Gastrocnemius medialis (tissue), 4 donors: Measurements from ENCODE around the gene MAP1LC3B. TPM values are rescaled to one million over a fixed set of nuclear protein-coding genes. Genes with fewer than 3 reads are reported as not detected.

ENCODE experiments used
- ATAC-seq, 2 donors: fragments of 150-250 bp; one replicate each; pipeline ENCODE4 v1.9.1; 2016
- DNase-seq, 2 donors: peaks; one replicate each; pipeline ENCODE4 v3.0.0-alpha.2; 2019
- H3K27ac ChIP-seq, 4 donors: fragments of 200-600 bp; sonication (generic); 1 replicate in 1 of 4; 2 replicates in 3 of 4; pipeline ENCODE4 v1.5.1; 2016 to 2018; ENCODE audit warnings: mild to moderate bottlenecking in 2 of 4, moderate library complexity in 1 of 4
- H3K27me3 ChIP-seq, 3 donors: fragments of 200-600 bp; sonication (generic) in 2 of 3; 1 replicate in 1 of 3; 2 replicates in 2 of 3; pipeline versions ENCODE4 v1.5.1 to v1.6.0; 2016 to 2019; ENCODE audit warnings: mild to moderate bottlenecking in 1 of 3, moderate library complexity in 1 of 3
- H3K36me3 ChIP-seq, 2 donors: fragments of 200-600 bp; sonication (generic) in 1 of 2; one replicate each; pipeline ENCODE4 v1.5.1; 2017 to 2018
- H3K4me1 ChIP-seq, 2 donors: fragments of 200-600 bp; sonication (generic) in 1 of 2; one replicate each; pipeline ENCODE4 v1.5.1; 2016 to 2017; ENCODE audit warnings: mild to moderate bottlenecking in 2 of 2
- H3K4me3 ChIP-seq, 4 donors: fragments of 200-600 bp; sonication (generic) in 3 of 4; 1 replicate in 1 of 4; 2 replicates in 3 of 4; pipeline ENCODE4 v1.5.1; 2016 to 2019; ENCODE audit warnings: mild to moderate bottlenecking in 2 of 4
- H3K9me3 ChIP-seq, 3 donors: fragments of 200-600 bp; sonication (generic) in 2 of 3; 1 replicate in 1 of 3; 2 replicates in 2 of 3; pipeline ENCODE4 v1.5.1; 2016 to 2019
- CTCF ChIP-seq, 5 experiments: fragments of 450-650 bp in 3 of 5; fragments of 200-600 bp in 2 of 5; sonication (generic) in 2 of 5; IDR thresholded peaks in 4 of 5; conservative IDR thresholded peaks in 1 of 5; 1 replicate in 4 of 5; 2 replicates in 1 of 5; pipeline ENCODE4 v1.5.1; 2016 to 2019; ENCODE audit warnings: antibody characterized with exemption in 5 of 5, mild to moderate bottlenecking in 3 of 5, moderate library complexity in 3 of 5
- POLR2A ChIP-seq, 2 donors: fragments of 450-650 bp; IDR thresholded peaks; one replicate each; pipeline ENCODE4 v1.6.1; 2017; ENCODE audit warnings: antibody characterized with exemption in 2 of 2, mild to moderate bottlenecking in 2 of 2, moderate library complexity in 2 of 2
- in situ Hi-C, 4 donors: fragments of 200-750 bp; cut with MboI; loops; one replicate each; pipeline versions ENCODE4 v1.15.0 to v1.8.0; 2017; ENCODE audit warnings: low sequenced_read_pairs in 4 of 4
- intact Hi-C: fragments of 100-400 bp; cut with DNase I; formaldehyde crosslinking; loops from one replicate; pipeline ENCODE4 v1.15.1; 2023; ENCODE audit warnings: low total_unique reads
- total RNA-seq, 4 donors: library from RNA; depleted of rRNA; stranded (reverse); fragments of >200 nt; gene quantifications; one replicate each; pipeline versions ENCODE4 v1.1.0 to v1.2.3, GENCODE V29; 2016

MAP1LC3B gene
- total RNA-seq, 4 donors from 2014 or later, result 76.3 to 165 (median 122) TPM

- TF ChIP-seq POLR2A (IDR thresholded peaks at IDR 0.05), result no peak
- TF ChIP-seq CTCF (IDR thresholded peaks at IDR 0.05 in 4 of 5, conservative IDR thresholded peaks at IDR 0.05 in 1 of 5), result no peak
- DNase-seq (no peak), ATAC-seq (no peak)
- Histone ChIP-seq H3K27ac (peak overlapping the region in 3 of 4 donors; percentile 93 to 97 (median 93)), H3K9me3 (no peaks in the 10 kb centered on the region), H3K36me3 (no peaks in the 10 kb centered on the region), H3K27me3 (no peaks in the 10 kb centered on the region), H3K4me3 (no peak overlapping the region), H3K4me1 (peaks cover 75 to 94% of the 10 kb centered on the region in 2 donors)
- intact Hi-C loops (no loop called here), in situ Hi-C loops (no loop called here)
These were observed 24.6 kb upstream of the MAP1LC3B start for GRCh38 chr16:87367529-87367928.

GRCh38 chr16:87368029-87368770 lies 23.9 kb upstream of the MAP1LC3B start:
- in situ Hi-C loops (no loop called here), intact Hi-C loops (no loop called here)
- Histone ChIP-seq H3K4me1 (peaks cover 70 to 87% of the 10 kb centered on the region in 2 donors), H3K36me3 (no peaks in the 10 kb centered on the region), H3K27me3 (no peaks in the 10 kb centered on the region), H3K4me3 (no peak overlapping the region), H3K27ac (peak overlapping the region; percentile 71 to 97 (median 93)), H3K9me3 (no peaks in the 10 kb centered on the region)
- TF ChIP-seq POLR2A (IDR thresholded peaks at IDR 0.05) (no peak), CTCF (IDR thresholded peaks at IDR 0.05 in 4 of 5, conservative IDR thresholded peaks at IDR 0.05 in 1 of 5) (no peak)
- no peak for ATAC-seq
- no peak for DNase-seq

- Histone ChIP-seq H3K9me3 (no peaks in the 10 kb centered on the region), H3K27me3 (no peaks in the 10 kb centered on the region), H3K4me1 (peaks cover 69 to 77% of the 10 kb centered on the region in 2 donors), H3K36me3 (no peaks in the 10 kb centered on the region), H3K4me3 (no peak overlapping the region), H3K27ac (peak overlapping the region; percentile 71 to 97 (median 93))
- DNase-seq, result no peak
- no peak for ATAC-seq
- intact Hi-C loops (no loop called here), in situ Hi-C loops (no loop called here)
- no peak for TF ChIP-seq CTCF (IDR thresholded peaks at IDR 0.05 in 4 of 5, conservative IDR thresholded peaks at IDR 0.05 in 1 of 5)
- TF ChIP-seq POLR2A (IDR thresholded peaks at IDR 0.05), result no peak
These were observed 22.9 kb upstream of the MAP1LC3B start for GRCh38 chr16:87369117-87369765.

GRCh38 chr16:87369796-87370719 lies 22.1 kb upstream of the MAP1LC3B start:
- in situ Hi-C loops, result loop anchor here in 1 of 4 donors (10.0 kb wide), 1 partner anchor 45 kb away; no protein-coding TSS in a partner anchor
- intact Hi-C loops, result no loop called here
- Histone ChIP-seq H3K9me3 (no peaks in the 10 kb centered on the region), H3K4me1 (peaks cover 70 to 71% of the 10 kb centered on the region in 2 donors), H3K4me3 (peak overlapping the region in 1 of 4 donors; percentile 12), H3K27me3 (no peaks in the 10 kb centered on the region), H3K36me3 (no peaks in the 10 kb centered on the region), H3K27ac (peak overlapping the region; percentile 71 to 97 (median 93))
- peak; percentile 47 to 89 for ATAC-seq
- no peak for TF ChIP-seq POLR2A (IDR thresholded peaks at IDR 0.05)
- TF ChIP-seq CTCF (IDR thresholded peaks at IDR 0.05 in 4 of 5, conservative IDR thresholded peaks at IDR 0.05 in 1 of 5), result no peak
- DNase-seq, result peak; percentile 31 to 86
